ENCODE results near the gene PARD3.

- TF ChIP-seq CTCF (IDR thresholded peaks at IDR 0.05) (no peak), POLR2A (IDR thresholded peaks at IDR 0.05) (no peak), EP300 (IDR thresholded peaks at IDR 0.05; ENCODE audit: low read depth) (no peak)
These were observed 648.7 kb downstream of the PARD3 start for GRCh38 chr10:34166354-34166753.
